PC-9 (cell line): ENCODE measurements around the gene IMPA2.

ENCODE experiments used
- CTCF ChIP-seq: fragments of 200-600 bp; sonication (generic); conservative IDR thresholded peaks from 2 replicates; pipeline ENCODE4 v1.6.1; 2017; ENCODE audit warnings: mixed run types, antibody characterized with exemption, mild to moderate bottlenecking, moderate library complexity
- EZH2 ChIP-seq: fragments of 200-600 bp; sonication (generic); IDR thresholded peaks from 2 replicates; pipeline ENCODE4 v1.8.0; 2017; ENCODE audit warnings: antibody characterized with exemption, low read depth

DNA sequence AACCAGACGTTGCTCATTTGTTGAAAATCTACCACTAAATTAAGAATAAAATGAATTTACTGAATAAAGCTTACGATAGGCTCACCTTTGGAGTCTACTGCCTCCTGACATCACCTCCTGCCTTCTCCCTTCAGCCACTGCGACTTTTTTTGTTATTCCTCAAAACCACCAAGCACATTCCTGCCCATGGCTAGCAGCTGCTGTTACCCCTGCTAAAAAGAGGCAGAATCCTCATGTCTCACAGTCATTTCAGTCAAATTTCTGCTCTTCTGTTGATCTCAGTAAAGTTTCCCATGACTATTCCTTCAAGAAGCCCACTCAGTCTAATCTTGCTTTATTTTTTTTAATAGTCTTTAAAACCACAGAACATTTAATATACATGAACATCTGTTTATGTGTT is 71.6 kb downstream of the IMPA2 start:
- TF ChIP-seq EZH2, result no peak
- TF ChIP-seq CTCF, result no peak
